Effector CD8-positive, alpha-beta T cell (primary cell): ENCODE results near the gene DOCK1.

ENCODE experiments used
- DNase-seq: peaks from one replicate; lab custom pipeline; 2025; lab: John Stamatoyannopoulos, UW

DOCK1 gene

GRCh38 chr10:127356360-127356759 lies 451.1 kb downstream of the DOCK1 start:
- no peak for DNase-seq

- no peak for DNase-seq
Observed at GRCh38 chr10:127357265-127357664, 452.0 kb downstream of the DOCK1 start.

GRCh38 chr10:127358337-127358736 lies 453.1 kb downstream of the DOCK1 start:
- DNase-seq, result no peak

- DNase-seq, result no peak
Observed at GRCh38 chr10:127364034-127364433, 458.8 kb downstream of the DOCK1 start.

GRCh38 chr10:127368101-127368500 lies 462.9 kb downstream of the DOCK1 start:
- DNase-seq, result no peak

GRCh38 chr10:127368929-127369328 lies 463.7 kb downstream of the DOCK1 start:
- no peak for DNase-seq

GRCh38 chr10:127370601-127371000 lies 465.4 kb downstream of the DOCK1 start:
- DNase-seq, result no peak

GRCh38 chr10:127372361-127372760 lies 467.1 kb downstream of the DOCK1 start:
- no peak for DNase-seq

GRCh38 chr10:127374074-127374680 lies 468.9 kb downstream of the DOCK1 start:
- DNase-seq, result no peak

GRCh38 chr10:127374901-127375300 lies 469.7 kb downstream of the DOCK1 start:
- no peak for DNase-seq

- no peak for DNase-seq
Observed at GRCh38 chr10:127375461-127375860, 470.2 kb downstream of the DOCK1 start.

GRCh38 chr10:127376071-127376470 lies 470.8 kb downstream of the DOCK1 start:
- DNase-seq, result no peak

GRCh38 chr10:127378628-127379027 lies 473.4 kb downstream of the DOCK1 start:
- DNase-seq, result no peak

GRCh38 chr10:127384532-127384931 lies 479.3 kb downstream of the DOCK1 start:
- no peak for DNase-seq

- no peak for DNase-seq
Observed at GRCh38 chr10:127385066-127385465, 479.8 kb downstream of the DOCK1 start.

GRCh38 chr10:127386606-127387327 lies 481.5 kb downstream of the DOCK1 start:
- DNase-seq, result no peak

GRCh38 chr10:127391875-127392274 lies 486.6 kb downstream of the DOCK1 start:
- DNase-seq, result no peak

- DNase-seq, result no peak
Observed at GRCh38 chr10:127392351-127393235, 487.4 kb downstream of the DOCK1 start.

GRCh38 chr10:127398140-127398970 lies 493.1 kb downstream of the DOCK1 start:
- DNase-seq, result no peak

- no peak for DNase-seq
Observed at GRCh38 chr10:127398971-127399365, 493.7 kb downstream of the DOCK1 start.

- DNase-seq, result no peak
Observed at GRCh38 chr10:127399668-127400067, 494.4 kb downstream of the DOCK1 start.

GRCh38 chr10:127400216-127400615 lies 495.0 kb downstream of the DOCK1 start:
- DNase-seq, result no peak
